CD8-positive, alpha-beta memory T cell (primary cell): ENCODE results near the gene NRF1. TPM values are rescaled to one million over a fixed set of nuclear protein-coding genes. Genes with fewer than 3 reads are reported as not detected.
"Not testable (repeated sequence)": the region's sequence is repeated elsewhere in the genome, so short reads cannot be mapped to it uniquely, and the experiment has no call there.

Experiments used
- CTCF ChIA-PET: fragments of 350-600 bp; sonication (Branson Sonifier 250); formaldehyde crosslinking; loops from one replicate; lab custom pipeline; 2021; ENCODE audit warnings: antibody characterized with exemption; lab: Charles Lee
- POLR2A ChIA-PET: fragments of 350-600 bp; sonication (Branson Sonifier 250); formaldehyde crosslinking; loops from one replicate; lab custom pipeline; 2021; ENCODE audit warnings: antibody characterized with exemption; lab: Charles Lee
- DNase-seq, 5 donors: peaks; one replicate each; pipeline versions ENCODE4 v3.0.0 to v3.0.0-alpha.2; 2020 to 2022; ENCODE audit warnings: mixed read lengths in 1 of 5
- H3K27ac ChIP-seq: one replicate; pipeline ENCODE4 v1.7.0; 2013; ENCODE audit warnings: low read depth, mild to moderate bottlenecking, low read length, moderate library complexity
- H3K27me3 ChIP-seq: 2 replicates; pipeline ENCODE4 v1.7.0; 2013; ENCODE audit warnings: low read length, mild to moderate bottlenecking; ENCODE audit not compliant: insufficient read depth, poor library complexity, severe bottlenecking
- H3K36me3 ChIP-seq: 2 replicates; pipeline ENCODE4 v1.7.0; 2013; ENCODE audit warnings: mild to moderate bottlenecking, low read length, moderate library complexity; ENCODE audit not compliant: insufficient read depth
- H3K4me1 ChIP-seq: 2 replicates; pipeline ENCODE4 v1.7.0; 2013; ENCODE audit warnings: mild to moderate bottlenecking, low read length, moderate library complexity; ENCODE audit not compliant: insufficient read depth
- H3K4me3 ChIP-seq: 2 replicates; pipeline ENCODE4 v1.7.0; 2013; ENCODE audit warnings: mild to moderate bottlenecking, low read length
- H3K9me3 ChIP-seq: 2 replicates; pipeline ENCODE4 v1.7.0; 2013; ENCODE audit warnings: mild to moderate bottlenecking, low read length
- H3K27ac Mint-ChIP-seq, 8 donors: one replicate each; pipeline ENCODE4 v1.8.0; 2020 to 2021; ENCODE audit warnings: mixed read lengths in 8 of 8, mild to moderate bottlenecking in 6 of 8, inconsistent platforms in 3 of 8, moderate library complexity in 3 of 8
- H3K27me3 Mint-ChIP-seq, 2 donors: one replicate each; pipeline ENCODE4 v1.8.0; 2020 to 2021; ENCODE audit warnings: mixed read lengths in 2 of 2, mild to moderate bottlenecking in 1 of 2, moderate library complexity in 1 of 2
- H3K36me3 Mint-ChIP-seq, 3 donors: one replicate each; pipeline ENCODE4 v1.8.0; 2020 to 2021; ENCODE audit warnings: mixed read lengths in 3 of 3, inconsistent platforms in 1 of 3, mild to moderate bottlenecking in 1 of 3
- H3K4me1 Mint-ChIP-seq, 3 donors: one replicate each; pipeline ENCODE4 v1.8.0; 2020 to 2021; ENCODE audit warnings: mixed read lengths in 3 of 3, inconsistent platforms in 1 of 3, mild to moderate bottlenecking in 1 of 3
- H3K4me3 Mint-ChIP-seq, 7 donors: one replicate each; pipeline ENCODE4 v1.8.0; 2020 to 2021; ENCODE audit warnings: mixed read lengths in 7 of 7, mild to moderate bottlenecking in 6 of 7, moderate library complexity in 4 of 7, inconsistent platforms in 2 of 7
- H3K9me3 Mint-ChIP-seq, 5 donors: one replicate each; pipeline ENCODE4 v1.8.0; 2020 to 2022; ENCODE audit warnings: mixed read lengths in 5 of 5, mild to moderate bottlenecking in 3 of 5, moderate library complexity in 2 of 5, inconsistent platforms in 1 of 5
- polyA plus RNA-seq: library from polyadenylated mRNA; unstranded; fragments of 300-500 nt; fragmentation: Illumina TruSeq; gene quantifications from one replicate; pipeline ENCODE4 v1.2.3, GENCODE V29; 2021
- total RNA-seq, 2 experiments: library from RNA; stranded (reverse); gene quantifications; one replicate each; pipeline ENCODE4 v1.2.3, GENCODE V29; 2021

The NRF1 gene
- total and polyA plus RNA-seq, 3 experiments from 2014 or later, result 22.6 to 23.7 (median 23.3) TPM

DNA sequence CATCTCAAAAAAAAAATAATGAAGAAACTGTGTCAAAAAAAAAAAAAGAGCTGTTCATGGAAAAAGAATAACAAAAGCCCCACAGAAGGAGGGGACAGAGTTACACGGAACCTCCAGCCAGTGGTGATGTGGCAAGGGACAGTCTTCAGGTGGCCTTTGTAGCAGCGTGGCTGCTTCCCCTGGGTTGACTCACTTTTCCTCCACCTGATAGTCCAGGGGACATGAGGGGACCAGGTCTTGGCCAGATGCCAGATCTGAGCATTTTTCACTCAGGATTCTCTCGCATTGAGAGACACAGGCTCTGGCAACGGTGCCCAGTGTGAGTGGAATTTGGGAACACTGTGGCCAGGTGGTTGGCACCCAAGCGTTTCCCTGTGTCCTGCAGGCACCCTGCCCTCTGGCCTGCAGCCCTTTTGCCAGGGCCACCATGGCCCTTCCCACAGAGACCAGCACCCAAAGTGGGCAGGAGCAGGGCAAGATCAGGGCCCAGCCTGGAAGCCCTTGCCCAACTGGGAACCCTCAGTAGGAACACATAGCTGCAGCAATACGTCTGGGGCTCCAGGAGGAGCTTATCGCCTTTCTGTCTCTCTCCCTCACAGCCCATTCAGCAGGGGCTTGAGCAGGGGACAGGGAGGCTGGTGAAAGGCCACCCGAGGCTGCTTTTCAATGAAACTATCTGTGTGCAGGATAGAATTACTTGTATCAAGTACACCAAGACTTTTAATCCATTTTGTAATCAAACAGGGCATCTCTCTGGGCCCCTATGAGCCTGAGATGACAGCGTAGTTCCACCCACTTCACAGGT is 182.2 kb downstream of the NRF1 start:
- Mint-ChIP-seq H3K4me1 (no peaks in the 10 kb centered on the region), H3K27me3 (peaks cover 16 to 20% of the 10 kb centered on the region in 2 donors), H3K27ac (no peak overlapping the region), H3K9me3 (no peaks in the 10 kb centered on the region), H3K36me3 (no peaks in the 10 kb centered on the region), H3K4me3 (no peak overlapping the region)
- Histone ChIP-seq H3K4me1 (no peaks in the 10 kb centered on the region), H3K27me3 (no peaks in the 10 kb centered on the region), H3K9me3 (no peaks in the 10 kb centered on the region), H3K27ac (no peak overlapping the region), H3K4me3 (no peak overlapping the region), H3K36me3 (no peaks in the 10 kb centered on the region)
- peak in 1 of 5 donors; percentile 33 for DNase-seq
- ChIA-PET POLR2A (no interaction called here), CTCF (no interaction called here)

DNA sequence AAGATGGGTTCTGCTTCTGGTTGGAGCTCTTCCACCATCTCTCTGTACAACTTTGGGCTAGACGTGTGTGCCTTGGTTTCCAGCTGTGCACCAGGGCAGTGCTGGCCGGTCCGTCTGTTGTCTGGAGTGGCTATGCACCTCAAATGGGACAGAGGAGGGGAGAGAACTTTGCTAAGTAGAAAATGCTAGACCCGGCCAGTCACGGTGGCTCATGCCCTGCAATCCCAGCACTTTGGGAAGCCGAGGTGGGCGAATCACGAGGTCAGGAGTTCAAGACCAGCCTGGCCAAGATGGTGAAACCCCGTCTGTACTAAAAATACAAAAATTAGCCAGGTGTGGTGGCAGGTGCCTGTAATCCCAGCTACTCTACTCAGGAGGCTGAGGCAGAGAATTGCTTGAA is 182.9 kb downstream of the NRF1 start:
- H3K4me3 Mint-ChIP-seq, H3K36me3 Mint-ChIP-seq, H3K36me3 ChIP-seq, H3K9me3 Mint-ChIP-seq, H3K4me1 ChIP-seq, DNase-seq, H3K27ac Mint-ChIP-seq, H3K9me3 ChIP-seq, H3K4me1 Mint-ChIP-seq, H3K27me3 ChIP-seq, CTCF ChIA-PET, H3K4me3 ChIP-seq, H3K27ac ChIP-seq: not testable (repeated sequence)
- POLR2A ChIA-PET, result interaction anchor here (0.6 kb wide), 1 partner anchor 11 kb away, joined by 4 read pairs; no protein-coding TSS in a partner anchor
- H3K27me3 Mint-ChIP-seq, result peaks cover 9 to 12% of the 10 kb centered on the region in 2 donors

DNA sequence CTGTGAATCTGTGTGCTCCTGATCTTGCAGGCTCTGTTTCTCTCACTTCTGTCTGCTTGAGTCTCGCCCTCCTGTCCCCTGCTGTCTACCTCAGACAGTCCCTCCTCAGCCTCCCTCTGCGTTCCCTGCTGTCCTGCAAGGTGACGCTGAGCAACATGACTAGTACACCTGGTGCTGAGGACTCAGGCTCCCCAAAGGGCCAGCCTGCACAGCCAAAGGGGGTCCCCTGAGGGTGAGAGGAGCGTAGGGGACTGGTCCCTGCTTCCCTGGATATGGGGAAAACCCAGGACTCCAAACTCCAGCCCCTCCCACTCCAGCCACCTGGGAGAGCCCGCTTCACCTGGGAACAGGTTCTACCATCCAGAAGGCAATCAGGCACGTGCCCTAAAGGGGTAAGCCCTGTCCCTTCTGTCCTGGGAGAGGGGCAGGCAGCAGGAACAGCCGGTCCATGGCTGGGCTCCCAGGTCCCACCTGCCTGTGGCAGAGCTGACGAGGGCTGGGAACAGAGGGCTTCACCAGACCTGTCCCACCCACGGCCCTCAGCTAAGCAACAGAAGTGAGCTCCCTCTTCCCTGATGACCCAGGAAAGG is 184.8 kb downstream of the NRF1 start:
- no peaks in the 10 kb centered on the region for H3K9me3 Mint-ChIP-seq
- peak in 1 of 5 donors; percentile 32 for DNase-seq
- Histone ChIP-seq H3K4me3 (no peak overlapping the region), H3K36me3 (no peaks in the 10 kb centered on the region), H3K9me3 (no peaks in the 10 kb centered on the region), H3K4me1 (no peaks in the 10 kb centered on the region), H3K27ac (no peak overlapping the region), H3K27me3 (no peaks in the 10 kb centered on the region)
- POLR2A ChIA-PET, result no interaction called here
- H3K27ac Mint-ChIP-seq, result no peak overlapping the region
- no peaks in the 10 kb centered on the region for H3K4me1 Mint-ChIP-seq
- peaks cover 8 to 11% of the 10 kb centered on the region in 2 donors for H3K27me3 Mint-ChIP-seq
- no peak overlapping the region for H3K4me3 Mint-ChIP-seq
- H3K36me3 Mint-ChIP-seq, result no peaks in the 10 kb centered on the region
- CTCF ChIA-PET, result no interaction called here

DNA sequence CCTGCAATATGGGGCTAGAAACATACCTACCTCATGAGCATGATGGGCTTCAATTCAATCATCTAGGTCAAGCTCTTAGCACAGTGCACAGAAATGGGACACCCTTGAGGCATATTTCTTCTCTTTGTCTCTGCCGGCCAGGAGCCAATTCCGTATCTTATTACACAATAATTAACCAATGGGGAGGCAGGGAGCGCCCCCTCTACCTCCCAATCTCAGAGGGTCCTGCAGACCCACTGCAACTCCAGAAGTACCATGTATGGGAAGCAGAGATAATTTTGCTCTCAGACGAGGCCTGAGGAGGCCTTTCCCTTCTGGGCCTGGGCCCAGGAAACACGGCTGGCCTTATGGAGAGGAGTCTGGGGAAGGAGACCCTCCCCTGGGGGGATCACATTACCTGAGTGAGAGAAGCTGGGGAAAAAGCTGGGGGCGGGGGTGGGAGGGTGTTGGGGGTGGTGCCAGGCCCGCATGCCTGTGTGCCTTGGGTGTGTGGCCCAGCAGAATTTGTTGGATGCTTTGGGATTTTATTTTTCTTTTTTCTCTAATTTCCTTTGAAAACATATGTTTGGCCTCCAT is 185.8 kb downstream of the NRF1 start:
- no peak overlapping the region for H3K4me3 Mint-ChIP-seq
- H3K27me3 Mint-ChIP-seq, result peaks cover 8 to 13% of the 10 kb centered on the region in 2 donors
- no peaks in the 10 kb centered on the region for H3K27me3 ChIP-seq
- no peaks in the 10 kb centered on the region for H3K9me3 Mint-ChIP-seq
- POLR2A ChIA-PET, result no interaction called here
- CTCF ChIA-PET, result no interaction called here
- H3K4me1 ChIP-seq, result no peaks in the 10 kb centered on the region
- no peak overlapping the region for H3K4me3 ChIP-seq
- DNase-seq, result peak in 1 of 5 donors; percentile 21
- H3K27ac Mint-ChIP-seq, result no peak overlapping the region
- no peak overlapping the region for H3K27ac ChIP-seq
- no peaks in the 10 kb centered on the region for H3K36me3 Mint-ChIP-seq
- H3K36me3 ChIP-seq, result no peaks in the 10 kb centered on the region
- no peaks in the 10 kb centered on the region for H3K9me3 ChIP-seq
- H3K4me1 Mint-ChIP-seq, result no peaks in the 10 kb centered on the region

DNA sequence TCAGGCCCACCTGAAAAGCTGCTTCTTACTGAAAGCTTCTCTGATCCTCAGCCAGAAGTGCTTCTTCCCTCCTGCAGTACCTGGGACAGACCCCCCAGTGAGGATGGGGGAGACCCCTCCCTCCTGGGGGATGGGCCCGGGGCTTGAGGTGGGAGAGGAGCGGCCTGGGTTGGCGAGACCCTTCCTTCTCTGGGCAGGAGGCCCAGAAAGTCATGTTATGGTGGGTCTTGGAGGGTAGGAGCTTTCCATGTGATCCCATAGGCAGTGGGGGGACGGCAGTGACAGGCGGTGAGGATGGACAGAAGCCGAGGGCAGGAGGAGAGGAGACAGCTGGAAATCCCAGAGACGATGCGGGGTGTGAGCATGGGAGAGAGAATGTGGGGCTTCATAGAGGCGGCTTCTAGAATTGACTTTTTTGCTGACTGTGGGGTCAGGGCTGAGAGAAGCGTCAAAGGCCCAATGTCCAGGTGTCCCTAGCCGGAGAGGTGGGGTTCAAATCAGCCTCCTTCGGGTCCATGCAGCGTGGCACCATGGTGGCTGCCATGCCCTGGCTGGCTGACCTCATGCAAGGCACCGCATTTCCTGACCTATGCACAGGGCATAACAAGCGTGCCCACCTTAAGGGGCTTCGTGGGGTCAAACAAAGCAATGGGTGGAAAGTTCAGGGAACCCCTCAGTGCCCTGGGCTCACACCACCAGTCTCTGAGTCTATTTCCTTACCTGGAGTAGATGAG is 187.3 kb downstream of the NRF1 start:
- Histone ChIP-seq H3K27ac (no peak overlapping the region), H3K36me3 (no peaks in the 10 kb centered on the region), H3K27me3 (no peaks in the 10 kb centered on the region), H3K4me1 (no peaks in the 10 kb centered on the region), H3K4me3 (no peak overlapping the region), H3K9me3 (no peaks in the 10 kb centered on the region)
- ChIA-PET CTCF (no interaction called here), POLR2A (no interaction called here)
- peak in 1 of 5 donors; percentile 37 for DNase-seq
- H3K27me3 Mint-ChIP-seq, result peaks cover 8 to 16% of the 10 kb centered on the region in 2 donors
- H3K4me3 Mint-ChIP-seq, result no peak overlapping the region
- H3K36me3 Mint-ChIP-seq, result no peaks in the 10 kb centered on the region
- no peaks in the 10 kb centered on the region for H3K4me1 Mint-ChIP-seq
- no peak overlapping the region for H3K27ac Mint-ChIP-seq
- no peaks in the 10 kb centered on the region for H3K9me3 Mint-ChIP-seq

DNA sequence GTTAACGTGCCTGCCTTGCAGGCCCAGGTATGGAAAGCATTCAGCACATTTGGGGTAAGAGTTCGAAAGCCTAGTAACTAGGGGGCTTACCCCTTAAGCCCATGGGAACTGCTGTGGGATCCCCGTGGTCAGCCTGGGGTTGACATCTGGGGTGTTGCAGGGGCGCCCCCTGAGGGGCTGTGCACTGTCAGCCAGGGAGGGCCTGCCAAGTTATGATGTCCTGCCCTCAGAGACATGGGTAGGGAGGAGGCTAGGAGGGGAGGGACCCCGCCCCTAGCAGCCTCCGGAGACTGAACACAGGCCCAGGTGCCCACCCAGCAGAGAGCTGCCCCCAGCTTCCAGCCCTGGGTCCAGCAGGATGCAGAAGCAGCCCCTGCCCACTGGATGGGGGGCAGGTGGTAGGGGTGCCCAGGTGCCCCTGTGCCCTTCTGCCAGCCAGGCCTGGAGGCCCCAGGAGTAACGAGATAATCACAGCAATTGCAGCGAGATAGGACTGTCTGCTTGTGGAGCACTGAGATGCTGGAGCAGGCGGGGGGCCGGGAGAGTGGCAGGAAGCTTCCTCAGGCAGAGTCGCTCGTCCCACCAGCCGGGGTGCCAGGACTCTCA is 187.9 kb downstream of the NRF1 start:
- CTCF ChIA-PET, result no interaction called here
- POLR2A ChIA-PET, result no interaction called here
- Mint-ChIP-seq H3K4me1 (no peaks in the 10 kb centered on the region), H3K9me3 (no peaks in the 10 kb centered on the region), H3K27me3 (peaks cover 8 to 16% of the 10 kb centered on the region in 2 donors), H3K4me3 (no peak overlapping the region), H3K27ac (no peak overlapping the region), H3K36me3 (no peaks in the 10 kb centered on the region)
- Histone ChIP-seq H3K27ac (no peak overlapping the region), H3K4me3 (no peak overlapping the region), H3K36me3 (no peaks in the 10 kb centered on the region), H3K27me3 (no peaks in the 10 kb centered on the region), H3K4me1 (no peaks in the 10 kb centered on the region), H3K9me3 (no peaks in the 10 kb centered on the region)
- DNase-seq, result peak in 1 of 5 donors; percentile 39

DNA sequence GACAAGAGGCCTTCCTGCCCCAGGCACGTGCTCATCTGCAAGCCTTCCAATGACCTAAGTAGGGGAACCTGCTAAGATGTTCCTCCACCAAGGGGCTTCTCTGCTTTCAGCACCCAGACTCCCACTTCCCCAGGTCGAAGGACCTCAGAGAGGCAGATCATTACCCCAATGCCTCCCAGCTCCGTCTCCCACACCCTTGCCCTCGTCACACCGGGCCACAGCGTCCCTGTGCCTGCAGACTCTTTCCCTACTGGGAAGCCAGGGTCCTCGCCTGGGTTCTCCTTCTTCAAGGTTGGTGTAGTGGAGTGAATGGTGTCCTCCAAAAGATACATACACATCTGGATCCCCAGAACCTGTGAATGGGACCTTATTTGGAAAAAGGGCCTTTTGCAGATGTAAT is 189.4 kb downstream of the NRF1 start:
- Histone ChIP-seq H3K36me3 (no peaks in the 10 kb centered on the region), H3K27me3 (no peaks in the 10 kb centered on the region), H3K9me3 (no peaks in the 10 kb centered on the region), H3K4me3 (no peak overlapping the region), H3K4me1 (no peaks in the 10 kb centered on the region), H3K27ac (no peak overlapping the region)
- Mint-ChIP-seq H3K9me3 (no peaks in the 10 kb centered on the region), H3K27ac (no peak overlapping the region), H3K4me3 (peak overlapping the region in 1 of 7 donors; percentile 36), H3K27me3 (peaks cover 9 to 16% of the 10 kb centered on the region in 2 donors), H3K36me3 (no peaks in the 10 kb centered on the region), H3K4me1 (no peaks in the 10 kb centered on the region)
- ChIA-PET POLR2A (no interaction called here), CTCF (no interaction called here)
- peak in 1 of 5 donors; percentile 32 for DNase-seq
